ENCODE data around the gene SLC7A1.

Gene SLC7A1

GRCh38 chr13:29550430-29550988 lies 45.0 kb downstream of the SLC7A1 start:
- no peak for DNase-seq

- no peak for DNase-seq
Observed at GRCh38 chr13:29548722-29549121, 46.8 kb downstream of the SLC7A1 start.

- no peak for DNase-seq
Observed at GRCh38 chr13:29547153-29547552, 48.3 kb downstream of the SLC7A1 start.

GRCh38 chr13:29546662-29547061 lies 48.8 kb downstream of the SLC7A1 start:
- DNase-seq: no peak

GRCh38 chr13:29545988-29546387 lies 49.5 kb downstream of the SLC7A1 start:
- DNase-seq: no peak

GRCh38 chr13:29543230-29544215 lies 52.0 kb downstream of the SLC7A1 start:
- DNase-seq: peak; percentile 12

GRCh38 chr13:29542381-29542780 lies 53.1 kb downstream of the SLC7A1 start:
- DNase-seq: no peak

- no peak for DNase-seq
Observed at GRCh38 chr13:29541400-29541799, 54.1 kb downstream of the SLC7A1 start.

- DNase-seq: no peak
Observed at GRCh38 chr13:29540799-29541198, 54.7 kb downstream of the SLC7A1 start.

- no peak for DNase-seq
Observed at GRCh38 chr13:29540334-29540733, 55.2 kb downstream of the SLC7A1 start.

- no peak for DNase-seq
Observed at GRCh38 chr13:29539856-29540255, 55.6 kb downstream of the SLC7A1 start.

- no peak for DNase-seq
Observed at GRCh38 chr13:29538652-29539040, 56.8 kb downstream of the SLC7A1 start.

- no peak for DNase-seq
Observed at GRCh38 chr13:29537736-29538651, 57.5 kb downstream of the SLC7A1 start.

- no peak for DNase-seq
Observed at GRCh38 chr13:29536853-29537252, 58.6 kb downstream of the SLC7A1 start.

- DNase-seq: no peak
Observed at GRCh38 chr13:29535663-29536655, 59.5 kb downstream of the SLC7A1 start.

- no peak for DNase-seq
Observed at GRCh38 chr13:29534083-29534482, 61.4 kb downstream of the SLC7A1 start.

- DNase-seq: no peak
Observed at GRCh38 chr13:29532821-29533220, 62.7 kb downstream of the SLC7A1 start.

- no peak for DNase-seq
Observed at GRCh38 chr13:29532116-29532515, 63.4 kb downstream of the SLC7A1 start.

GRCh38 chr13:29530901-29531300 lies 64.6 kb downstream of the SLC7A1 start:
- DNase-seq: no peak

- DNase-seq: no peak
Observed at GRCh38 chr13:29529754-29530153, 65.7 kb downstream of the SLC7A1 start.

GRCh38 chr13:29527916-29528315 lies 67.6 kb downstream of the SLC7A1 start:
- DNase-seq: no peak

GRCh38 chr13:29527511-29527910 lies 68.0 kb downstream of the SLC7A1 start:
- DNase-seq: no peak
